Esophagus squamous epithelium (tissue), 5 donors: ENCODE measurements around the gene SKOR1. TPM values are rescaled to one million over a fixed set of nuclear protein-coding genes. Genes with fewer than 3 reads are reported as not detected.

Experiments
- DNase-seq: peaks from one replicate; lab custom pipeline; 2025; lab: John Stamatoyannopoulos, UW
- H3K27ac ChIP-seq, 4 donors: fragments of 200-600 bp; sonication (generic); one replicate each; pipeline ENCODE4 v1.5.1; 2016 to 2019; ENCODE audit warnings: mild to moderate bottlenecking in 1 of 4
- H3K27me3 ChIP-seq, 4 donors: fragments of 200-600 bp; sonication (generic); 1 replicate in 3 of 4; 2 replicates in 1 of 4; pipeline versions ENCODE4 v1.5.1 to v1.6.0; 2017 to 2021; ENCODE audit warnings: antibody characterized with exemption in 1 of 4
- H3K36me3 ChIP-seq, 3 donors: fragments of 200-600 bp; sonication (generic); one replicate each; pipeline ENCODE4 v1.5.1; 2016 to 2019
- H3K4me1 ChIP-seq, 3 donors: fragments of 200-600 bp; sonication (generic); one replicate each; pipeline ENCODE4 v1.5.1; 2017 to 2019
- H3K4me3 ChIP-seq, 4 donors: fragments of 200-600 bp; sonication (generic); 1 replicate in 3 of 4; 2 replicates in 1 of 4; pipeline ENCODE4 v1.5.1; 2016 to 2019; ENCODE audit warnings: mild to moderate bottlenecking in 2 of 4, moderate library complexity in 1 of 4
- H3K9me3 ChIP-seq, 3 donors: fragments of 200-600 bp; sonication (generic); one replicate each; pipeline ENCODE4 v1.5.1; 2016 to 2019
- CTCF ChIP-seq, 6 experiments: fragments of 450-650 bp in 4 of 6; fragments of 200-600 bp in 2 of 6; sonication (generic) in 2 of 6; IDR thresholded peaks; one replicate each; pipeline ENCODE4 v1.5.1; 2016 to 2019; ENCODE audit warnings: antibody characterized with exemption in 6 of 6, mild to moderate bottlenecking in 4 of 6, moderate library complexity in 4 of 6
- POLR2A ChIP-seq, 4 donors: fragments of 450-650 bp; IDR thresholded peaks; one replicate each; pipeline ENCODE4 v1.6.1; 2017; ENCODE audit warnings: antibody characterized with exemption in 4 of 4, mild to moderate bottlenecking in 4 of 4, moderate library complexity in 3 of 4
- WGBS, 2 donors: methylation state at CpG; one replicate each; pipeline ENCODE4 v1.1.5; 2018; 5-methylcytosine and 5-hydroxymethylcytosine counted together
- intact Hi-C: fragments of 100-400 bp; cut with DNase I; formaldehyde crosslinking; loops from one replicate; pipeline ENCODE4 v1.15.0; 2022
- total RNA-seq, 4 donors: library from RNA; depleted of rRNA; stranded (reverse); fragments of >200 nt; gene quantifications; one replicate each; pipeline ENCODE4 v1.1.0, GENCODE V29; 2016
- donor health status: DM: yes; HTN: yes; CAD: no.

The SKOR1 gene
- total RNA-seq, 4 donors from 2014 or later: 0.09 to 0.76 (median 0.28) TPM

- H3K36me3 ChIP-seq: no peaks in the 10 kb centered on the region
- no peak for DNase-seq
- peaks cover 4 to 21% (median 12%) of the 10 kb centered on the region in 3 donors for H3K4me1 ChIP-seq
- no peaks in the 10 kb centered on the region for H3K27me3 ChIP-seq
- no peak overlapping the region for H3K4me3 ChIP-seq
- no peak overlapping the region for H3K27ac ChIP-seq
- 66 to 82% methylated on average over 3 to 5 of the region's 7 CpGs for WGBS, 2 donors
- H3K9me3 ChIP-seq: no peaks in the 10 kb centered on the region
- TF ChIP-seq CTCF (IDR thresholded peaks at IDR 0.05): no peak
- TF ChIP-seq POLR2A (IDR thresholded peaks at IDR 0.05): no peak
- intact Hi-C loops: no loop called here
Measured at GRCh38 chr15:67843571-67844387, 18.5 kb downstream of the SKOR1 start.

- Histone ChIP-seq H3K27me3 (no peaks in the 10 kb centered on the region), H3K4me1 (peaks cover 0 to 7% (median 5%) of the 10 kb centered on the region in 3 donors), H3K36me3 (no peaks in the 10 kb centered on the region), H3K9me3 (no peaks in the 10 kb centered on the region), H3K4me3 (no peak overlapping the region), H3K27ac (no peak overlapping the region)
- intact Hi-C loops: no loop called here
- DNase-seq: no peak
- TF ChIP-seq CTCF (IDR thresholded peaks at IDR 0.05) (no peak), POLR2A (IDR thresholded peaks at IDR 0.05) (no peak)
- 72 to 92% methylated on average over 5 of the region's 5 CpGs for WGBS, 2 donors
Measured at GRCh38 chr15:67845974-67846373, 20.7 kb downstream of the SKOR1 start.

DNA sequence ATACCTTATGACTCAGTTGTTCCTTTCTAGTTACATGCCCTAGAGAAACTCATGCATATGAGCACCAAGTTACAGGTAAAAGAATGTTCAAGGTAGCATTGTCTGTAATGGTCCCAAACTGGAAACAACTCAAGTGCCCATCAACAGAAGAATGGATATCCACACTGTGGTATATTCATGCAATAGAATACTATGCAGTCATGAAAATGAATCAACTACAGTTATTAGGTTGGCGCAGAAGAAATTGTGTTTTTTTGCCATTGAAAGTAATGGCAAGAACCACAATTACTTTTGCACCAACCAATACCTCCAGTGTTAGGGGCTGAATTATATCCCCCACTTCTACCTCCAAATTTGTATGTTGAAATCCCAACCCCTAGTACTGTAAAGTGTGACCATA is 24.2 kb downstream of the SKOR1 start:
- H3K9me3 ChIP-seq: no peaks in the 10 kb centered on the region
- no peak for DNase-seq
- no peak overlapping the region for H3K4me3 ChIP-seq
- WGBS, 2 donors: 91 to 94% methylated on average over 1 of the region's 1 CpG
- intact Hi-C loops: no loop called here
- H3K36me3 ChIP-seq: no peaks in the 10 kb centered on the region
- H3K27ac ChIP-seq: no peak overlapping the region
- no peaks in the 10 kb centered on the region for H3K27me3 ChIP-seq
- H3K4me1 ChIP-seq: peaks cover 0 to 11% (median 0%) of the 10 kb centered on the region in 3 donors
- TF ChIP-seq POLR2A (IDR thresholded peaks at IDR 0.05): no peak
- TF ChIP-seq CTCF (IDR thresholded peaks at IDR 0.05): no peak

- no peak overlapping the region for H3K4me3 ChIP-seq
- WGBS, 2 donors: 52 to 54% methylated on average over 7 of the region's 7 CpGs
- TF ChIP-seq POLR2A (IDR thresholded peaks at IDR 0.05) (no peak), CTCF (IDR thresholded peaks at IDR 0.05) (no peak)
- H3K36me3 ChIP-seq: no peaks in the 10 kb centered on the region
- intact Hi-C loops: no loop called here
- peaks cover 0 to 11% (median 0%) of the 10 kb centered on the region in 3 donors for H3K4me1 ChIP-seq
- H3K27me3 ChIP-seq: no peaks in the 10 kb centered on the region
- H3K27ac ChIP-seq: no peak overlapping the region
- DNase-seq: no peak
- no peaks in the 10 kb centered on the region for H3K9me3 ChIP-seq
Measured at GRCh38 chr15:67850336-67850735, 25.0 kb downstream of the SKOR1 start.

- Histone ChIP-seq H3K27ac (no peak overlapping the region), H3K4me1 (peaks cover 0 to 11% (median 0%) of the 10 kb centered on the region in 3 donors), H3K27me3 (no peaks in the 10 kb centered on the region), H3K4me3 (no peak overlapping the region), H3K36me3 (no peaks in the 10 kb centered on the region), H3K9me3 (no peaks in the 10 kb centered on the region)
- 46 to 49% methylated on average over 3 to 4 of the region's 4 CpGs for WGBS, 2 donors
- intact Hi-C loops: no loop called here
- no peak for DNase-seq
- TF ChIP-seq POLR2A (IDR thresholded peaks at IDR 0.05) (no peak), CTCF (IDR thresholded peaks at IDR 0.05) (no peak)
Measured at GRCh38 chr15:67850994-67851571, 25.8 kb downstream of the SKOR1 start.
